Smooth muscle cell (in vitro differentiated cells): ENCODE results near the gene TMEM245. TPM values are rescaled to one million over a fixed set of nuclear protein-coding genes. Genes with fewer than 3 reads are reported as not detected.

ENCODE experiments used
- DNase-seq: peaks from one replicate; lab custom pipeline; 2025; ENCODE audit not compliant: unreplicated experiment; lab: John Stamatoyannopoulos, UW
- H2AFZ ChIP-seq: fragments of 200-600 bp; sonication (generic); 2 replicates; pipeline ENCODE4 v1.6.0; 2016; ENCODE audit warnings: antibody characterized with exemption, low read depth, mild to moderate bottlenecking
- H3F3A ChIP-seq: fragments of 200-600 bp; sonication (generic); 2 replicates; pipeline ENCODE4 v1.6.0; 2017; ENCODE audit warnings: antibody characterized with exemption, low read depth
- H3K27ac ChIP-seq: fragments of 200-600 bp; sonication (generic); 2 replicates; pipeline ENCODE4 v1.5.1; 2016; ENCODE audit warnings: low read depth, mild to moderate bottlenecking
- H3K27me3 ChIP-seq: fragments of 200-600 bp; sonication (generic); 2 replicates; pipeline ENCODE4 v1.6.1; 2016; ENCODE audit warnings: low read depth, mild to moderate bottlenecking
- H3K36me3 ChIP-seq: fragments of 200-600 bp; sonication (generic); 2 replicates; pipeline ENCODE4 v1.5.1; 2016; ENCODE audit warnings: low read depth
- H3K4me1 ChIP-seq: fragments of 200-600 bp; sonication (generic); 2 replicates; pipeline ENCODE4 v1.5.1; 2016; ENCODE audit warnings: low read depth
- H3K4me2 ChIP-seq: fragments of 200-600 bp; sonication (generic); 2 replicates; pipeline ENCODE4 v1.6.0; 2016; ENCODE audit warnings: mild to moderate bottlenecking
- H3K4me3 ChIP-seq: fragments of 200-600 bp; sonication (generic); 2 replicates; pipeline ENCODE4 v1.5.1; 2016; ENCODE audit warnings: mild to moderate bottlenecking
- H3K79me2 ChIP-seq: fragments of 200-600 bp; sonication (generic); 2 replicates; pipeline ENCODE4 v1.6.0; 2016; ENCODE audit warnings: low read depth, mild to moderate bottlenecking
- H3K9ac ChIP-seq: fragments of 200-600 bp; sonication (generic); 2 replicates; pipeline ENCODE4 v1.6.0; 2016; ENCODE audit warnings: low read depth
- H3K9me3 ChIP-seq: fragments of 200-600 bp; sonication (generic); replicated peaks from 2 replicates; pipeline ENCODE4 v1.5.1; 2016; ENCODE audit warnings: low read depth
- H4K20me1 ChIP-seq: fragments of 200-600 bp; sonication (generic); 2 replicates; pipeline ENCODE4 v1.6.0; 2016; ENCODE audit warnings: low read depth
- WGBS: methylation state at CpG from one replicate; pipeline ENCODE4 v1.1.7; 2016; ENCODE audit warnings: low lambda C conversion rate; 5-methylcytosine and 5-hydroxymethylcytosine counted together
- polyA plus RNA-seq: library from polyadenylated mRNA; unstranded; fragments of >200 nt; fragmentation: Nextera tagmentation; extraction: Ambion mirVana; gene quantifications from 2 replicates; pipeline ENCODE4 v1.2.1, GENCODE V29; 2016
- total RNA-seq: library from RNA; depleted of rRNA; stranded (reverse); fragments of >200 nt; gene quantifications from 2 replicates; pipeline ENCODE4 v1.2.3, GENCODE V29; 2014
- TF ChIP-seq, protein P1 (sequence below): fragments of 200-600 bp; sonication (generic); IDR thresholded peaks from 2 replicates; pipeline ENCODE4 v1.5.1; 2017; ENCODE audit warnings: borderline replicate concordance, mild to moderate bottlenecking, antibody characterized with exemption; ENCODE audit not compliant: insufficient read depth, poor library complexity, severe bottlenecking

TMEM245 gene
- total and polyA plus RNA-seq, 2 experiments from 2014 or later, result 16.3 to 39.7 TPM

DNA sequence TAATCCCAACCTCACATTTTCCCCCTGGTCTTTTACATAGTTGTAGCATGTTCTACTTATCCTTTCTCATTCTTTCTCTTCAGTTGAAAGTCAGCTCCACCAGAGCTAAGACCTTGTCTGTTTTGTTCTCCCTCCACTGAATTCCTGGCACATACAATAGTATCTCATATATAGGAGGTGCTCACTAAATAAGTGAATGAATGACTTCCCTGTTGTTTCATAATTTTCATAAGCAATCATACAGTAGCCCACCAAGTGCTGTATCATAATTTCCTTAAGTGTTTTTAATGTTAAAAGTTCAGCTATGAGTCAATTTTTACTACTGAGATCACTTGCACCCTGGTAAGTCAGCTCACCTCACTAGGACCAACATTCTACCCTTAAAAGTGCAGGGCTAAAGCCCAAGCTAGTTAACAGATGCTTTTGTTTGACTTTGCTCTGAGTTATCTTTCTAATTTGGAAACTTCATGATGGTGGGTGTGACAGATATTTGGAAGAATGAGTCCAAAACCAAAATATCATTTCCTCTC is 27.6 kb downstream of the TMEM245 start:
- Histone ChIP-seq H3K4me3 (no peak overlapping the region), H2AFZ (no peak overlapping the region), H3F3A (no peaks in the 10 kb centered on the region), H4K20me1 (peaks cover 44% of the 10 kb centered on the region), H3K79me2 (peaks cover 36% of the 10 kb centered on the region), H3K4me1 (no peaks in the 10 kb centered on the region), H3K27ac (no peak overlapping the region), H3K36me3 (no peaks in the 10 kb centered on the region), H3K9me3 (no peaks in the 10 kb centered on the region), H3K9ac (no peak overlapping the region), H3K4me2 (no peak overlapping the region), H3K27me3 (no peaks in the 10 kb centered on the region)
- TF ChIP-seq, protein P1, sequence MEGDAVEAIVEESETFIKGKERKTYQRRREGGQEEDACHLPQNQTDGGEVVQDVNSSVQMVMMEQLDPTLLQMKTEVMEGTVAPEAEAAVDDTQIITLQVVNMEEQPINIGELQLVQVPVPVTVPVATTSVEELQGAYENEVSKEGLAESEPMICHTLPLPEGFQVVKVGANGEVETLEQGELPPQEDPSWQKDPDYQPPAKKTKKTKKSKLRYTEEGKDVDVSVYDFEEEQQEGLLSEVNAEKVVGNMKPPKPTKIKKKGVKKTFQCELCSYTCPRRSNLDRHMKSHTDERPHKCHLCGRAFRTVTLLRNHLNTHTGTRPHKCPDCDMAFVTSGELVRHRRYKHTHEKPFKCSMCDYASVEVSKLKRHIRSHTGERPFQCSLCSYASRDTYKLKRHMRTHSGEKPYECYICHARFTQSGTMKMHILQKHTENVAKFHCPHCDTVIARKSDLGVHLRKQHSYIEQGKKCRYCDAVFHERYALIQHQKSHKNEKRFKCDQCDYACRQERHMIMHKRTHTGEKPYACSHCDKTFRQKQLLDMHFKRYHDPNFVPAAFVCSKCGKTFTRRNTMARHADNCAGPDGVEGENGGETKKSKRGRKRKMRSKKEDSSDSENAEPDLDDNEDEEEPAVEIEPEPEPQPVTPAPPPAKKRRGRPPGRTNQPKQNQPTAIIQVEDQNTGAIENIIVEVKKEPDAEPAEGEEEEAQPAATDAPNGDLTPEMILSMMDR, result no peak
- no peak for DNase-seq

DNA sequence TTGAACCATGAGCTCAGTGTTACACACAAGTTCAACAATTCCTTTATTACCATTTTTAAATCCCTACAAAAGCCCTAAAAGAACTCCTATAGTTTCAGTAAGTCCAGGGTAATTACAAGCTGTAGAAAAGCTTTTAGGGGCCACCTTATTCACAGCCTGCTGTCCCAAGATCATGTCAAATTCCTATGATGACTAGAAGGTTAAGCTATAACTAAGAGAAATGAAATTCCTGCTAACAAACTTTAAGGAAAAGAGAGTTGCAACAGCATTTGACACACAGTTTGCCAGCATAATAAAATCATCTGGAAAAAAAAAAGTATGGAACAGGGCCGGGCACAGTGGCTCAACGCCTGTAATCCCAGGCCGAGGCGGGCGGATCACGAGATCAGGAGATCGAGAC is 31.5 kb downstream of the TMEM245 start:
- Histone ChIP-seq H2AFZ (no peak overlapping the region), H3K9ac (no peak overlapping the region), H4K20me1 (peaks cover 20% of the 10 kb centered on the region), H3F3A (no peaks in the 10 kb centered on the region), H3K36me3 (no peaks in the 10 kb centered on the region), H3K79me2 (no peaks in the 10 kb centered on the region), H3K27ac (no peak overlapping the region), H3K4me2 (no peak overlapping the region), H3K4me3 (no peak overlapping the region), H3K27me3 (no peaks in the 10 kb centered on the region), H3K9me3 (no peaks in the 10 kb centered on the region), H3K4me1 (no peaks in the 10 kb centered on the region)
- no peak for DNase-seq
- 98% methylated on average over 7 of the region's 7 CpGs for WGBS
- TF ChIP-seq, protein P1, result no peak

DNA sequence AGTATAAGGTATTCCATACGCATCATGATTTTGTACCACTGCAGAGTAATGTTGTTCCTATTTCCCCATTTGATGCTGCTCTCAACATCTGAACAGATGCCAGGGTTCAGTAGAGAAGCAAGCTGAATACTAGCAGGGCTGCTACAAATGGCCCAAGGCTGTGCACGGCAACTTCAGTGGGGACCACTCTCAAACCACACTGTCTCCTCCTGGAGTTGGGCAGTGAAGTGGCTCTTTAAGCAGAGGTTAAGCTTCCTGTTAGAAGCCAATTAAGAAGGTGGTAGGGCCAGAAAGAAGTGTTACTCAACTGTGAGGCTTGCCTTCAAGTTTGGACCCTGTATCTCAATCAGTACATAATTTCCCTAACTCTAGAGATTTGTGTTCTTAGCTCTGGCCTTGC is 32.0 kb downstream of the TMEM245 start:
- Histone ChIP-seq H3K9ac (no peak overlapping the region), H3K4me1 (no peaks in the 10 kb centered on the region), H3K79me2 (peaks cover under 1% of the 10 kb centered on the region), H3K4me3 (no peak overlapping the region), H2AFZ (no peak overlapping the region), H3K36me3 (no peaks in the 10 kb centered on the region), H3K4me2 (no peak overlapping the region), H3F3A (no peaks in the 10 kb centered on the region), H4K20me1 (peaks cover 18% of the 10 kb centered on the region), H3K27me3 (no peaks in the 10 kb centered on the region), H3K9me3 (no peaks in the 10 kb centered on the region), H3K27ac (no peak overlapping the region)
- no peak for DNase-seq
- 95% methylated on average over 2 of the region's 2 CpGs for WGBS
- TF ChIP-seq, protein P1, result no peak

DNA sequence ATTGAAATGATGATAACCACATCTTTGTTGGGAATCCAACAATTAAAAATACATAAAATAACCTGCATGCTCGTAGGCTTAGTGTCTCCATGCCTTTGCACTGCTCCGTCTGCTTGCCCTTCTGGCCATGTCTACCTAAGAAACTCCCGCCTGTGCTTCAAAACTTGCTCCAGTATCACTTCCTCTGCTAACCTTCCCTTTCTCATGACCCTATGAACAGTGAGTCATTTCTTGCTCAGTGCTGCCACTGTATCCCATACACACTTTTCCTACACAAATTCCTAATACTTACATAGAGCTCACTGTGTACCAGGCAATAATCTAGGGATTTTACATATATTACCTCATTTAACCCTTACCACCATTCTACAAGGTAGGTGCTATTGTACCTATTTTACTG is 33.5 kb downstream of the TMEM245 start:
- no peak overlapping the region for H3K9ac ChIP-seq
- H4K20me1 ChIP-seq, result peaks cover 9% of the 10 kb centered on the region
- no peak overlapping the region for H3K4me3 ChIP-seq
- no peak overlapping the region for H3K4me2 ChIP-seq
- peaks cover 9% of the 10 kb centered on the region for H3K79me2 ChIP-seq
- no peaks in the 10 kb centered on the region for H3K27me3 ChIP-seq
- H2AFZ ChIP-seq, result no peak overlapping the region
- no peaks in the 10 kb centered on the region for H3K9me3 ChIP-seq
- TF ChIP-seq, protein P1, result no peak
- H3K27ac ChIP-seq, result peak overlapping the region; percentile 38
- H3F3A ChIP-seq, result no peaks in the 10 kb centered on the region
- H3K36me3 ChIP-seq, result no peaks in the 10 kb centered on the region
- H3K4me1 ChIP-seq, result no peaks in the 10 kb centered on the region
- no peak for DNase-seq
- 95% methylated on average over 3 of the region's 3 CpGs for WGBS
